OCI-LY3 (cell line): ENCODE measurements around the gene DNAJA4.

Experiments
- CTCF ChIP-seq: fragments of 200-600, 300-600 bp; sonication (generic); IDR thresholded peaks from 2 replicates; pipeline ENCODE4 v1.5.1; 2014; ENCODE audit warnings: antibody characterized with exemption, low read length, low read depth
- EZH2phosphoT487 ChIP-seq: fragments of 200-600 bp; shearing (Covaris generic); IDR thresholded peaks from 2 replicates; pipeline ENCODE4 v1.6.1; 2018; ENCODE audit warnings: antibody characterized with exemption, mixed run types, low read depth

- TF ChIP-seq CTCF, result no peak
- TF ChIP-seq EZH2phosphoT487, result no peak
These were observed 8.4 kb downstream of the DNAJA4 start for GRCh38 chr15:78272776-78273175.
